GM12872 (cell line): ENCODE data around the gene SCAND1.

Experiments
- CTCF ChIP-seq: IDR thresholded peaks from 3 replicates; pipeline ENCODE4 v1.5.1; 2011; ENCODE audit warnings: low read depth, mild to moderate bottlenecking, low read length, moderate library complexity; ENCODE audit not compliant: insufficient read depth

Gene SCAND1

GRCh38 chr20:35971981-35972380 lies 17.7 kb upstream of the SCAND1 start:
- no peak for TF ChIP-seq CTCF

GRCh38 chr20:35968930-35969329 lies 14.6 kb upstream of the SCAND1 start:
- TF ChIP-seq CTCF, result no peak

GRCh38 chr20:35967979-35968640 lies 13.8 kb upstream of the SCAND1 start, which contains the start of gene CNBD2:
Gene CNBD2 (plus strand): TSS chr20:35968590. CDS start chr20:35968763, 173 bp downstream.
- no peak for TF ChIP-seq CTCF

- TF ChIP-seq CTCF, result no peak
These were observed 9.6 kb upstream of the SCAND1 start for GRCh38 chr20:35963878-35964277.

GRCh38 chr20:35956616-35957015 lies 2.3 kb upstream of the SCAND1 start:
- no peak for TF ChIP-seq CTCF

GRCh38 chr20:35954907-35955251 lies 577 bp upstream of the SCAND1 start:
- no peak for TF ChIP-seq CTCF

GRCh38 chr20:35953387-35954199 lies 709 bp downstream of the SCAND1 start:
- TF ChIP-seq CTCF, result no peak
